ENCODE measurements around the gene NAA50.

Gene NAA50

DNA sequence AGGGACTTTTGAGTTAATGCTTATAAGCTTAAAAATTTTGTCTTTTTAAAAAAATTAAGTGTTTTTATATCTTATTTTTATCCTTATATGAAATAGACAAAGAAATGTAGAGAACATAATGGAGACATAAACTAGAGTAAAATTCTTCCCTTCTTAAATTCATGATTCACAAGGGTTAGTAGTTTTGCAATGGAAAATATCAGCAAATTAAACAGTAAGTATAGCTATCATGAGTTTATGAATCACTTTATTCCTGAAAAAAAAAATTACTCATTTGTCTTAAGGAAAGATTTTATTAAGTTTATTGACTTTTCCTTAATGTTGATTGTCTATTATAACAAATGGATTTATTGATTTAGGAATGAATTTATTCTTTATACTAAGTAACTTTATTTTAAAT lies 5.1 kb upstream of the NAA50 start:
- no peak overlapping the region for H2AFZ ChIP-seq (ENCODE audit: low read length)
- H3F3A ChIP-seq (ENCODE audit: insufficient read depth, low read length) = peaks cover 31% of the 10 kb centered on the region
- H3K27me3 ChIP-seq (replicated peaks; ENCODE audit: insufficient read depth, low read length) = no peaks in the 10 kb centered on the region
- H3K4me1 ChIP-seq (ENCODE audit: low read length) = peaks cover 6% of the 10 kb centered on the region
- H3K79me2 ChIP-seq (ENCODE audit: low read length) = peaks cover 92% of the 10 kb centered on the region
- H3K4me3 ChIP-seq (ENCODE audit: low read length) = no peak overlapping the region
- DNase-seq = no peak
- TF ChIP-seq EZH2 (optimal IDR thresholded peaks at IDR 0.05; ENCODE audit: low read depth, low read length) (no peak), EZH2phosphoT487 (IDR thresholded peaks at IDR 0.05; ENCODE audit: low read length) (no peak)
- TF ChIP-seq, protein P1, sequence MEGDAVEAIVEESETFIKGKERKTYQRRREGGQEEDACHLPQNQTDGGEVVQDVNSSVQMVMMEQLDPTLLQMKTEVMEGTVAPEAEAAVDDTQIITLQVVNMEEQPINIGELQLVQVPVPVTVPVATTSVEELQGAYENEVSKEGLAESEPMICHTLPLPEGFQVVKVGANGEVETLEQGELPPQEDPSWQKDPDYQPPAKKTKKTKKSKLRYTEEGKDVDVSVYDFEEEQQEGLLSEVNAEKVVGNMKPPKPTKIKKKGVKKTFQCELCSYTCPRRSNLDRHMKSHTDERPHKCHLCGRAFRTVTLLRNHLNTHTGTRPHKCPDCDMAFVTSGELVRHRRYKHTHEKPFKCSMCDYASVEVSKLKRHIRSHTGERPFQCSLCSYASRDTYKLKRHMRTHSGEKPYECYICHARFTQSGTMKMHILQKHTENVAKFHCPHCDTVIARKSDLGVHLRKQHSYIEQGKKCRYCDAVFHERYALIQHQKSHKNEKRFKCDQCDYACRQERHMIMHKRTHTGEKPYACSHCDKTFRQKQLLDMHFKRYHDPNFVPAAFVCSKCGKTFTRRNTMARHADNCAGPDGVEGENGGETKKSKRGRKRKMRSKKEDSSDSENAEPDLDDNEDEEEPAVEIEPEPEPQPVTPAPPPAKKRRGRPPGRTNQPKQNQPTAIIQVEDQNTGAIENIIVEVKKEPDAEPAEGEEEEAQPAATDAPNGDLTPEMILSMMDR (IDR thresholded peaks at IDR 0.05; ENCODE audit: low read length) = no peak
- no peak overlapping the region for H3K9ac ChIP-seq (ENCODE audit: low read length)
- no peaks in the 10 kb centered on the region for H3K36me3 ChIP-seq (replicated peaks; ENCODE audit: insufficient read depth, low read length)
- no peaks in the 10 kb centered on the region for H3K9me3 ChIP-seq (replicated peaks; ENCODE audit: insufficient read depth, low read length)
- no peaks in the 10 kb centered on the region for H3K9me2 ChIP-seq (replicated peaks; ENCODE audit: insufficient read depth, low read length)
- no peak overlapping the region for H3K4me2 ChIP-seq (ENCODE audit: low read depth, low read length)
- no peak overlapping the region for H3K27ac ChIP-seq (ENCODE audit: low read length)
- H4K20me1 ChIP-seq (ENCODE audit: insufficient read depth, low read length) = no peaks in the 10 kb centered on the region

DNA sequence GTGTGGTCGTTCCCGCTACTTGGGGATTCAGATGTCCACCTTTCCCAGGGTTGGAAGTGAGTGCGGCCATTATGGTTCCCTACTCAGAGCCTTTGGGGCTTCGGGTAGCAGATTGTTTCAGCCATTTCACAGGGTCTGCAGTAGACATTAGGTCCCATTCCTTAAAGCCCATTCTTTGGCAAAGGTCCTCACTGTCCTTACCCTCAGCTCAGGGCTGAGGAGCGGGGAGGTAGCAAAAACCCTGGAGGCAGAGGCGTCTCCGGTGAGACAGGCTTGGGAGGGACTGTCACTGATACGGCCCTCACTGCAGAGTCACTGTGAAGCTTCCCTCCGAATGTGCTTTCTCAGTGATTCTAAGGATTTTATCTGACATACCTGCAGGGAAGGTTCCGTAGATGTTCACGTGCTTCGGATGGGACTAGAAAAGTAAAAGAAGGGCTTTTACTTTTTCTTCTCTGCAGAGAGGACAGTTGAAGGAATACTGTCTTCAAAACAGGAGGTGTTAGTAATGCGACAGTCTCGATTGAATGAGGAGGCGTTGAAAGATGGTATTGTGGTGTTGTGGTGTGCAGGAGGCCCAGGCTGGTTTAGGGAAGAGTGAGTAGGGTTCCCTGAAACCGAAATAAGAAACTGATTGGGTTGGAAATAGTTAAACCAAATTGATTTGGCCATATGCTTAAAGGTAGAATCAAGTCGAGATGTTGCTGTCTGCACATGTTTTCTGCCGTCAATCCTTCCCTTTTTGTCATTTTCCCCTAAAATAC lies 1.4 kb upstream of the NAA50 start:
- H3K4me1 ChIP-seq (ENCODE audit: low read length) = peaks cover 11% of the 10 kb centered on the region
- H4K20me1 ChIP-seq (ENCODE audit: insufficient read depth, low read length) = peaks cover 20% of the 10 kb centered on the region; the same call in 1 of the 2 replicates
- DNase-seq = peak; percentile 43

DNA sequence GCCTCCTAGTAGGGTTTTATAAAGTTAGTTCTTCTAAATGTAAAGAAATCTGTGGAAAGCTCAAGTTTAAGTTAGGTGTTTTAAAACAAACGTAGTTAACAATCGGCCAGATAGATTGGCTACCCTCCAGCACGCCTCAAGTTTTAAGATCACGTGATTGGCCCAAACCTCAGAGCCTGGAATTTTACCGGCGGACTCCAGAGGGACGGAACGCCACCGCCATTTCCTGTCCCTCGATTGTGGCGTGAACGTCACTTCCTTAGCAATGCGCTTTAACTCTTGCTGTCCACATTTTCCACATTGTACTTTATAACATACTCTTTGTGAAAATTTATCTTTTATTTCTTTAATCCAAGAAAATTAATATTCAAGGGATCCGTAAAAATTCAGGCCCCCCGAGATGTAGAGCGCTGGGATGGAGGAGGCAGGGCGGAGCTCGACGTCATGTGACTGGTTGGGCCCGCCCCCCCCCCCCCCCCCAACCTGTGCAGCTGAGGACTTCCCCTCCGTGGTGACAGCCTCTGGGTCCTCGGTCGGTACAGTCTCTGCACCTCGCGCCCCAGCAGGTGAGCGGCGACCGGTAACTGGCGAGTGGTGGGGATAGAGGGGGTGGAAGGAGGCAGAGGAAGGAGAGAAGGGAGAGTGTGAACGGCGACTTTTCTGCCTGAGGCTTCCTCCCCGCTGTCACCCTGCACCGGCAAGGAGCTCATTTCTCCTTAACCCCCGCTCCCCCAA lies 666 bp upstream of the NAA50 start, which contains the start of gene ATP6V1A:
Gene ATP6V1A (plus strand): TSS at position 488 of the 735 bp plus-strand sequence. CDS start 31,719 bp downstream, outside the sequence.
- Histone ChIP-seq H3K9ac (ENCODE audit: low read length) (peak within 1 kb of the TSS; percentile 99), H3K4me2 (ENCODE audit: low read depth, low read length) (peak within 1 kb of the TSS; percentile 94), H3F3A (ENCODE audit: insufficient read depth, low read length) (peaks cover 60% of the 10 kb centered on the region), H3K36me3 (replicated peaks; ENCODE audit: insufficient read depth, low read length) (no peaks in the 10 kb centered on the region), H3K9me3 (replicated peaks; ENCODE audit: insufficient read depth, low read length) (no peaks in the 10 kb centered on the region), H3K4me1 (ENCODE audit: low read length) (peaks cover 13% of the 10 kb centered on the region), H3K27me3 (replicated peaks; ENCODE audit: insufficient read depth, low read length) (no peaks in the 10 kb centered on the region), H2AFZ (ENCODE audit: low read length) (peak within 1 kb of the TSS; percentile 88), H3K27ac (ENCODE audit: low read length) (peak within 1 kb of the TSS; percentile 100), H4K20me1 (ENCODE audit: insufficient read depth, low read length) (peaks cover 22% of the 10 kb centered on the region; the same call in 1 of the 2 replicates), H3K4me3 (ENCODE audit: low read length) (peak within 1 kb of the TSS; percentile 96), H3K79me2 (ENCODE audit: low read length) (peaks cover 90% of the 10 kb centered on the region), H3K9me2 (replicated peaks; ENCODE audit: insufficient read depth, low read length) (no peaks in the 10 kb centered on the region)
- TF ChIP-seq, protein P1 (IDR thresholded peaks at IDR 0.05; ENCODE audit: low read length) = no peak
- TF ChIP-seq EZH2phosphoT487 (IDR thresholded peaks at IDR 0.05; ENCODE audit: low read length) = no peak
- TF ChIP-seq EZH2 (optimal IDR thresholded peaks at IDR 0.05; ENCODE audit: low read depth, low read length) = no peak
- peak; percentile 93 for DNase-seq

More for the DNA sequence above, 1.4 kb upstream of the NAA50 start:
- Histone ChIP-seq H3K27ac (ENCODE audit: low read length) (peak overlapping the region; percentile 100), H3K4me3 (ENCODE audit: low read length) (peak overlapping the region; percentile 96), H2AFZ (ENCODE audit: low read length) (peak overlapping the region; percentile 75), H3K4me2 (ENCODE audit: low read depth, low read length) (peak overlapping the region; percentile 69), H3K9me3 (replicated peaks; ENCODE audit: insufficient read depth, low read length) (no peaks in the 10 kb centered on the region), H3F3A (ENCODE audit: insufficient read depth, low read length) (peaks cover 58% of the 10 kb centered on the region), H3K36me3 (replicated peaks; ENCODE audit: insufficient read depth, low read length) (no peaks in the 10 kb centered on the region), H3K79me2 (ENCODE audit: low read length) (peaks cover 90% of the 10 kb centered on the region), H3K9me2 (replicated peaks; ENCODE audit: insufficient read depth, low read length) (no peaks in the 10 kb centered on the region), H3K27me3 (replicated peaks; ENCODE audit: insufficient read depth, low read length) (no peaks in the 10 kb centered on the region), H3K9ac (ENCODE audit: low read length) (peak overlapping the region; percentile 99)
- TF ChIP-seq EZH2phosphoT487 (IDR thresholded peaks at IDR 0.05; ENCODE audit: low read length) = no peak
- TF ChIP-seq, protein P1 (IDR thresholded peaks at IDR 0.05; ENCODE audit: low read length) = no peak
- no peak for TF ChIP-seq EZH2 (optimal IDR thresholded peaks at IDR 0.05; ENCODE audit: low read depth, low read length)

Data from MM.1S (cell line).